SU-DHL-6 (cell line): ENCODE measurements around the gene ACBD6.

ENCODE experiments used
- H2AFZ ChIP-seq: fragments of 200-600 bp; sonication (generic); 2 replicates; pipeline ENCODE4 v1.6.1; 2014; ENCODE audit warnings: low read depth, mild to moderate bottlenecking, moderate library complexity, mixed read lengths, antibody characterized with exemption, low read length; ENCODE audit not compliant: severe bottlenecking
- H3F3A ChIP-seq: fragments of 200-600 bp; shearing (Covaris generic); 2 replicates; pipeline ENCODE4 v1.6.0; 2016; ENCODE audit warnings: antibody characterized with exemption, mild to moderate bottlenecking; ENCODE audit not compliant: insufficient read depth
- H3K27ac ChIP-seq: fragments of 200-600 bp; sonication (generic); 2 replicates; pipeline ENCODE4 v1.5.1; 2016; ENCODE audit warnings: low read depth, mild to moderate bottlenecking, low read length, moderate library complexity, mixed read lengths
- H3K27me3 ChIP-seq: fragments of 200-600 bp; sonication (generic), shearing (Covaris generic); 2 replicates; pipeline ENCODE4 v1.6.0; 2014; ENCODE audit warnings: mild to moderate bottlenecking, low read length
- H3K36me3 ChIP-seq: fragments of 200-600 bp; sonication (generic); 2 replicates; pipeline ENCODE4 v1.6.1; 2014; ENCODE audit warnings: mild to moderate bottlenecking, low read length, mixed read lengths
- H3K4me2 ChIP-seq: fragments of 300-600, 200-600 bp; shearing (Covaris generic), sonication (generic); 2 replicates; pipeline ENCODE4 v1.6.0; 2014; ENCODE audit warnings: low read length, low read depth, mild to moderate bottlenecking; ENCODE audit not compliant: poor library complexity, severe bottlenecking
- H3K4me3 ChIP-seq: fragments of 200-600 bp; sonication (generic); 2 replicates; pipeline ENCODE4 v1.5.1; 2014; ENCODE audit warnings: antibody characterized with exemption, low read length, mild to moderate bottlenecking, mixed read lengths; ENCODE audit not compliant: insufficient read depth, poor library complexity, severe bottlenecking
- H3K79me2 ChIP-seq: fragments of 200-600 bp; sonication (generic); 2 replicates; pipeline ENCODE4 v1.6.1; 2014; ENCODE audit warnings: mild to moderate bottlenecking, low read length, moderate library complexity; ENCODE audit not compliant: insufficient read depth
- H3K9ac ChIP-seq: fragments of 200-600 bp; sonication (generic); 2 replicates; pipeline ENCODE4 v1.7.0; 2014; ENCODE audit warnings: mild to moderate bottlenecking, low read length
- H3K9me2 ChIP-seq: fragments of 200-600 bp; sonication (generic); replicated peaks from 2 replicates; pipeline ENCODE4 v1.6.1; 2014; ENCODE audit warnings: low read length; ENCODE audit not compliant: insufficient read depth
- H3K9me3 ChIP-seq: fragments of 200-600 bp; sonication (generic); 2 replicates; pipeline ENCODE4 v1.6.1; 2014; ENCODE audit warnings: low read length, mixed read lengths; ENCODE audit not compliant: insufficient read depth
- H4K20me1 ChIP-seq: fragments of 200-600 bp; sonication (generic); 2 replicates; pipeline ENCODE4 v1.6.1; 2014; ENCODE audit warnings: low read depth, mild to moderate bottlenecking, antibody characterized with exemption, low read length, moderate library complexity, mixed read lengths
- CTCF ChIP-seq: fragments of 200-600 bp; sonication (generic); IDR thresholded peaks from one replicate; pipeline ENCODE4 v1.5.1; 2017; ENCODE audit warnings: antibody characterized with exemption, mild to moderate bottlenecking, low read length, moderate library complexity; ENCODE audit not compliant: insufficient read depth, poor library complexity, severe bottlenecking
- EZH2phosphoT487 ChIP-seq: fragments of 200-600 bp; sonication (generic), shearing (Covaris generic); conservative IDR thresholded peaks from 2 replicates; pipeline ENCODE4 v1.6.1; 2018; ENCODE audit warnings: mild to moderate bottlenecking, antibody characterized with exemption, low read length, moderate library complexity, mixed read lengths

Gene ACBD6

GRCh38 chr1:180294711-180295110, 207.7 kb downstream of the ACBD6 start:
- no peaks in the 10 kb centered on the region for H3K9me2 ChIP-seq
- no peak overlapping the region for H2AFZ ChIP-seq
- H3K4me2 ChIP-seq = no peak overlapping the region
- H3K27me3 ChIP-seq = no peaks in the 10 kb centered on the region
- no peak overlapping the region for H3K9ac ChIP-seq
- H3K36me3 ChIP-seq = no peaks in the 10 kb centered on the region
- no peak overlapping the region for H3K4me3 ChIP-seq
- no peaks in the 10 kb centered on the region for H3K9me3 ChIP-seq
- H3K79me2 ChIP-seq = no peaks in the 10 kb centered on the region
- TF ChIP-seq EZH2phosphoT487 (no peak), CTCF (no peak)
- H4K20me1 ChIP-seq = 0 out of 2 replicates have a peak, but pooled peaks cover under 1% of the 10 kb centered on the region
- no peaks in the 10 kb centered on the region for H3F3A ChIP-seq
- no peak overlapping the region for H3K27ac ChIP-seq

GRCh38 chr1:180291004-180291403, 211.4 kb downstream of the ACBD6 start:
- H4K20me1 ChIP-seq = no peaks in the 10 kb centered on the region
- no peak overlapping the region for H3K27ac ChIP-seq
- TF ChIP-seq EZH2phosphoT487 (no peak), CTCF (no peak)
- no peaks in the 10 kb centered on the region for H3K9me3 ChIP-seq
- H3K36me3 ChIP-seq = peaks cover 5% of the 10 kb centered on the region; the same call in 1 of the 2 replicates
- H3K27me3 ChIP-seq = no peaks in the 10 kb centered on the region
- no peak overlapping the region for H2AFZ ChIP-seq
- peaks cover 8% of the 10 kb centered on the region; the same call in 1 of the 2 replicates for H3F3A ChIP-seq
- H3K9me2 ChIP-seq = no peaks in the 10 kb centered on the region
- H3K79me2 ChIP-seq = no peaks in the 10 kb centered on the region
- H3K4me2 ChIP-seq = no peak overlapping the region
- no peak overlapping the region for H3K4me3 ChIP-seq
- no peak overlapping the region for H3K9ac ChIP-seq

GRCh38 chr1:180290265-180291001, 211.9 kb downstream of the ACBD6 start:
- Histone ChIP-seq H3K9me3 (no peaks in the 10 kb centered on the region), H3K27me3 (no peaks in the 10 kb centered on the region), H3K27ac (no peak overlapping the region), H3K4me3 (no peak overlapping the region), H4K20me1 (no peaks in the 10 kb centered on the region), H3K36me3 (peaks cover 5% of the 10 kb centered on the region; the same call in 1 of the 2 replicates), H3K4me2 (no peak overlapping the region), H3K9ac (no peak overlapping the region), H3F3A (peaks cover 10% of the 10 kb centered on the region; the same call in 1 of the 2 replicates), H3K9me2 (no peaks in the 10 kb centered on the region), H2AFZ (no peak overlapping the region), H3K79me2 (no peaks in the 10 kb centered on the region)
- TF ChIP-seq EZH2phosphoT487 (no peak), CTCF (no peak)
